Measurements from ENCODE around the gene ITSN1.

DNA sequence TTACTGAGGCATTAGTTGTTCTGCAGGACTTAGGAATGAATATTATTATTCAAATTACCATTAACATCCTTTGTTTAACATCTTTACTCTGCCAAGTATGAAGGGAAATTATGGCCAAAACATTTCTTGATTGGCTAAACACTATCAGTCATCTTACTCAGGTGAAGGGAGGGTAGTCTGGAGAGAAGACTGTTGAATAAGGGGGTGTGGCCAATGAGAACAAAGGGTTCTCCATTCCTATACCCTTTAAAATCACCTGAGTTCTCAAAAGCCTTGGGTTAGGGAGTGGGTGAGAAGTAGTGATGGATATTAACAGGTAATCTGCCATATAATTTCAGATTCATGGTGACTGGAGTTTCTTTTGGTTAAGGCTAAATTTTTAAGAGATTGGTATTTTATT is 20.0 kb upstream of the ITSN1 start:
- TF ChIP-seq, protein P1, sequence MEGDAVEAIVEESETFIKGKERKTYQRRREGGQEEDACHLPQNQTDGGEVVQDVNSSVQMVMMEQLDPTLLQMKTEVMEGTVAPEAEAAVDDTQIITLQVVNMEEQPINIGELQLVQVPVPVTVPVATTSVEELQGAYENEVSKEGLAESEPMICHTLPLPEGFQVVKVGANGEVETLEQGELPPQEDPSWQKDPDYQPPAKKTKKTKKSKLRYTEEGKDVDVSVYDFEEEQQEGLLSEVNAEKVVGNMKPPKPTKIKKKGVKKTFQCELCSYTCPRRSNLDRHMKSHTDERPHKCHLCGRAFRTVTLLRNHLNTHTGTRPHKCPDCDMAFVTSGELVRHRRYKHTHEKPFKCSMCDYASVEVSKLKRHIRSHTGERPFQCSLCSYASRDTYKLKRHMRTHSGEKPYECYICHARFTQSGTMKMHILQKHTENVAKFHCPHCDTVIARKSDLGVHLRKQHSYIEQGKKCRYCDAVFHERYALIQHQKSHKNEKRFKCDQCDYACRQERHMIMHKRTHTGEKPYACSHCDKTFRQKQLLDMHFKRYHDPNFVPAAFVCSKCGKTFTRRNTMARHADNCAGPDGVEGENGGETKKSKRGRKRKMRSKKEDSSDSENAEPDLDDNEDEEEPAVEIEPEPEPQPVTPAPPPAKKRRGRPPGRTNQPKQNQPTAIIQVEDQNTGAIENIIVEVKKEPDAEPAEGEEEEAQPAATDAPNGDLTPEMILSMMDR (conservative IDR thresholded peaks at IDR 0.05 in 1 of 2, IDR thresholded peaks at IDR 0.05 in 1 of 2; ENCODE audit: extremely low read depth in 1 of 2, insufficient read depth in 1 of 2, low read depth in 1 of 2, low read length in 2 of 2) = no peak
- TF ChIP-seq EZH2 (IDR thresholded peaks at IDR 0.05; ENCODE audit: borderline replicate concordance, low read length) = no peak
